HepG2 (cell line): ENCODE measurements around the gene MAML1. TPM values are rescaled to one million over a fixed set of nuclear protein-coding genes. Genes with fewer than 3 reads are reported as not detected.
A peak's percentile ranks its signal among the peaks of the same experiment; 100 is the strongest.

Experiments
- CBX1 ChIP-seq: IDR thresholded peaks from one replicate; pipeline ENCODE4 v1.6.1; 2016; ENCODE audit warnings: antibody characterized with exemption, low read depth
- MTF2 ChIP-seq: sonication (generic); formaldehyde crosslinking; IDR thresholded peaks from 2 replicates; pipeline ENCODE4 v1.5.0; 2020; ENCODE audit warnings: missing genetic modification reagents, borderline replicate concordance
- MXD4 ChIP-seq: IDR thresholded peaks from 2 replicates; pipeline ENCODE4 v1.6.1; 2016; ENCODE audit warnings: mild to moderate bottlenecking, missing biosample characterization, missing genetic modification reagents
- SIN3B ChIP-seq: fragments of 150-350 bp; IDR thresholded peaks from 2 replicates; pipeline ENCODE4 v1.6.1; 2014; ENCODE audit warnings: low read length
- SNAI1 ChIP-seq: sonication (generic); formaldehyde crosslinking; IDR thresholded peaks from 2 replicates; pipeline ENCODE4 v1.5.0; 2020; ENCODE audit warnings: mild to moderate bottlenecking, missing genetic modification reagents, borderline replicate concordance
- SOX6 ChIP-seq, 2 experiments: fragments of 450-650 bp in 1 of 2; sonication (generic) in 1 of 2; formaldehyde crosslinking in 1 of 2; IDR thresholded peaks; 2 replicates each; pipeline versions ENCODE4 v1.4.0 to v1.6.1; 2017 to 2020; ENCODE audit warnings: antibody characterized with exemption in 1 of 2, mild to moderate bottlenecking in 1 of 2, missing genetic modification reagents in 1 of 2
- TBX3 ChIP-seq: fragments of 450-650 bp; IDR thresholded peaks from 2 replicates; pipeline ENCODE4 v1.6.1; 2017; ENCODE audit warnings: antibody characterized with exemption, mild to moderate bottlenecking, inconsistent platforms, borderline replicate concordance
- TCF7 ChIP-seq: sonication (generic); IDR thresholded peaks from 2 replicates; pipeline ENCODE4 v1.6.1; 2016; ENCODE audit warnings: antibody characterized with exemption, low read depth
- ZNF180 ChIP-seq: sonication (generic); formaldehyde crosslinking; IDR thresholded peaks from 2 replicates; pipeline ENCODE4 v1.4.0; 2020; ENCODE audit warnings: low read depth, missing genetic modification reagents, borderline replicate concordance
- ZNF737 ChIP-seq: sonication (generic); formaldehyde crosslinking; IDR thresholded peaks from 2 replicates; pipeline ENCODE4 v1.5.0; 2020; ENCODE audit warnings: missing genetic modification reagents, mild to moderate bottlenecking, borderline replicate concordance
- ZNF782 ChIP-seq: sonication (generic); formaldehyde crosslinking; IDR thresholded peaks from 2 replicates; pipeline ENCODE4 v1.4.0; 2020; ENCODE audit warnings: missing genetic modification reagents, mild to moderate bottlenecking, borderline replicate concordance
- ZNF788 ChIP-seq: sonication (generic); formaldehyde crosslinking; IDR thresholded peaks from 2 replicates; pipeline ENCODE4 v1.5.0; 2020; ENCODE audit warnings: mild to moderate bottlenecking, missing genetic modification reagents, borderline replicate concordance
- polyA plus RNA-seq, 8 experiments: library from polyadenylated mRNA; depleted of rRNA in 3 of 8; stranded (reverse) in 7 of 8; unstranded in 1 of 8; fragments of >200 nt; fragmentation: Illumina TruSeq in 4 of 8; extraction: Trizol in 4 of 8; gene quantifications; 2 replicates each; pipeline versions ENCODE4 v1.2.1 to v1.2.3, GENCODE V29; 2011 to 2016; ENCODE audit warnings: low read depth in 4 of 8, missing spikeins in 1 of 8, mixed read lengths in 1 of 8; ENCODE audit not compliant: insufficient read depth in 1 of 8
- total RNA-seq, 5 experiments: library from RNA; depleted of rRNA; stranded (reverse); fragments of >200 nt; fragmentation: Illumina TruSeq; extraction: Trizol; gene quantifications; 2 replicates each; pipeline ENCODE4 v1.2.3, GENCODE V29; 2016; ENCODE audit warnings: low read depth in 1 of 5
- TF ChIP-seq, protein P1 (sequence below): sonication (generic); formaldehyde crosslinking; IDR thresholded peaks from 2 replicates; pipeline ENCODE4 v1.5.0; 2020; ENCODE audit warnings: mild to moderate bottlenecking, missing genetic modification reagents, borderline replicate concordance
- TF ChIP-seq, protein P2 (sequence below): sonication (generic); formaldehyde crosslinking; IDR thresholded peaks from 2 replicates; pipeline ENCODE4 v1.8.0; 2023; ENCODE audit warnings: mild to moderate bottlenecking, missing genetic modification reagents
- TF ChIP-seq, protein P3 (sequence below): sonication (generic); formaldehyde crosslinking; IDR thresholded peaks from one replicate; pipeline ENCODE4 v1.5.1; 2020; ENCODE audit warnings: mild to moderate bottlenecking, missing genetic modification reagents; ENCODE audit errors: not compliant biosample characterization

MAML1 gene
- total and polyA plus RNA-seq, 2 of the 13 experiments (the other 11 are each of a cell fraction or from before 2014, with no cell fraction given): 10.0 to 10.8 TPM

- TF ChIP-seq CBX1 (no peak), ZNF782 (CRISPR knock-in tag) (no peak; the same call in 1 of the 2 replicates), ZNF737 (CRISPR knock-in tag) (no peak), SIN3B (no peak), SNAI1 (CRISPR knock-in tag) (no peak), SOX6 (IDR thresholded peaks at IDR 0.05) (no peak), SOX6 (CRISPR knock-in tag; IDR thresholded peaks at IDR 0.05) (peak; percentile 26), TBX3 (peak; percentile 12; the same call in 1 of the 2 replicates), ZNF788 (CRISPR knock-in tag) (peak; percentile 56; the same call in 1 of the 2 replicates), MXD4 (CRISPR knock-in tag) (no peak; the same call in 1 of the 2 replicates), MTF2 (CRISPR knock-in tag) (no peak), ZNF180 (no peak), TCF7 (no peak)
- TF ChIP-seq, protein P1, sequence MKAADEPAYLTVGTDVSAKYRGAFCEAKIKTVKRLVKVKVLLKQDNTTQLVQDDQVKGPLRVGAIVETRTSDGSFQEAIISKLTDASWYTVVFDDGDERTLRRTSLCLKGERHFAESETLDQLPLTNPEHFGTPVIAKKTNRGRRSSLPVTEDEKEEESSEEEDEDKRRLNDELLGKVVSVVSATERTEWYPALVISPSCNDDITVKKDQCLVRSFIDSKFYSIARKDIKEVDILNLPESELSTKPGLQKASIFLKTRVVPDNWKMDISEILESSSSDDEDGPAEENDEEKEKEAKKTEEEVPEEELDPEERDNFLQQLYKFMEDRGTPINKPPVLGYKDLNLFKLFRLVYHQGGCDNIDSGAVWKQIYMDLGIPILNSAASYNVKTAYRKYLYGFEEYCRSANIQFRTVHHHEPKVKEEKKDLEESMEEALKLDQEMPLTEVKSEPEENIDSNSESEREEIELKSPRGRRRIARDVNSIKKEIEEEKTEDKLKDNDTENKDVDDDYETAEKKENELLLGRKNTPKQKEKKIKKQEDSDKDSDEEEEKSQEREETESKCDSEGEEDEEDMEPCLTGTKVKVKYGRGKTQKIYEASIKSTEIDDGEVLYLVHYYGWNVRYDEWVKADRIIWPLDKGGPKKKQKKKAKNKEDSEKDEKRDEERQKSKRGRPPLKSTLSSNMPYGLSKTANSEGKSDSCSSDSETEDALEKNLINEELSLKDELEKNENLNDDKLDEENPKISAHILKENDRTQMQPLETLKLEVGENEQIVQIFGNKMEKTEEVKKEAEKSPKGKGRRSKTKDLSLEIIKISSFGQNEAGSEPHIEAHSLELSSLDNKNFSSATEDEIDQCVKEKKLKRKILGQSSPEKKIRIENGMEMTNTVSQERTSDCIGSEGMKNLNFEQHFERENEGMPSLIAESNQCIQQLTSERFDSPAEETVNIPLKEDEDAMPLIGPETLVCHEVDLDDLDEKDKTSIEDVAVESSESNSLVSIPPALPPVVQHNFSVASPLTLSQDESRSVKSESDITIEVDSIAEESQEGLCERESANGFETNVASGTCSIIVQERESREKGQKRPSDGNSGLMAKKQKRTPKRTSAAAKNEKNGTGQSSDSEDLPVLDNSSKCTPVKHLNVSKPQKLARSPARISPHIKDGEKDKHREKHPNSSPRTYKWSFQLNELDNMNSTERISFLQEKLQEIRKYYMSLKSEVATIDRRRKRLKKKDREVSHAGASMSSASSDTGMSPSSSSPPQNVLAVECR (CRISPR knock-in tag): peak; percentile 66
- TF ChIP-seq, protein P2, sequence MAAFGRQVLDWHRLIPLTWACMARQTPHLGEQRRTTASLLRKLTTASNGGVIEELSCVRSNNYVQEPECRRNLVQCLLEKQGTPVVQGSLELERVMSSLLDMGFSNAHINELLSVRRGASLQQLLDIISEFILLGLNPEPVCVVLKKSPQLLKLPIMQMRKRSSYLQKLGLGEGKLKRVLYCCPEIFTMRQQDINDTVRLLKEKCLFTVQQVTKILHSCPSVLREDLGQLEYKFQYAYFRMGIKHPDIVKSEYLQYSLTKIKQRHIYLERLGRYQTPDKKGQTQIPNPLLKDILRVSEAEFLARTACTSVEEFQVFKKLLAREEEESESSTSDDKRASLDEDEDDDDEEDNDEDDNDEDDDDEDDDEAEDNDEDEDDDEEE (CRISPR knock-in tag): no peak
- TF ChIP-seq, protein P3, sequence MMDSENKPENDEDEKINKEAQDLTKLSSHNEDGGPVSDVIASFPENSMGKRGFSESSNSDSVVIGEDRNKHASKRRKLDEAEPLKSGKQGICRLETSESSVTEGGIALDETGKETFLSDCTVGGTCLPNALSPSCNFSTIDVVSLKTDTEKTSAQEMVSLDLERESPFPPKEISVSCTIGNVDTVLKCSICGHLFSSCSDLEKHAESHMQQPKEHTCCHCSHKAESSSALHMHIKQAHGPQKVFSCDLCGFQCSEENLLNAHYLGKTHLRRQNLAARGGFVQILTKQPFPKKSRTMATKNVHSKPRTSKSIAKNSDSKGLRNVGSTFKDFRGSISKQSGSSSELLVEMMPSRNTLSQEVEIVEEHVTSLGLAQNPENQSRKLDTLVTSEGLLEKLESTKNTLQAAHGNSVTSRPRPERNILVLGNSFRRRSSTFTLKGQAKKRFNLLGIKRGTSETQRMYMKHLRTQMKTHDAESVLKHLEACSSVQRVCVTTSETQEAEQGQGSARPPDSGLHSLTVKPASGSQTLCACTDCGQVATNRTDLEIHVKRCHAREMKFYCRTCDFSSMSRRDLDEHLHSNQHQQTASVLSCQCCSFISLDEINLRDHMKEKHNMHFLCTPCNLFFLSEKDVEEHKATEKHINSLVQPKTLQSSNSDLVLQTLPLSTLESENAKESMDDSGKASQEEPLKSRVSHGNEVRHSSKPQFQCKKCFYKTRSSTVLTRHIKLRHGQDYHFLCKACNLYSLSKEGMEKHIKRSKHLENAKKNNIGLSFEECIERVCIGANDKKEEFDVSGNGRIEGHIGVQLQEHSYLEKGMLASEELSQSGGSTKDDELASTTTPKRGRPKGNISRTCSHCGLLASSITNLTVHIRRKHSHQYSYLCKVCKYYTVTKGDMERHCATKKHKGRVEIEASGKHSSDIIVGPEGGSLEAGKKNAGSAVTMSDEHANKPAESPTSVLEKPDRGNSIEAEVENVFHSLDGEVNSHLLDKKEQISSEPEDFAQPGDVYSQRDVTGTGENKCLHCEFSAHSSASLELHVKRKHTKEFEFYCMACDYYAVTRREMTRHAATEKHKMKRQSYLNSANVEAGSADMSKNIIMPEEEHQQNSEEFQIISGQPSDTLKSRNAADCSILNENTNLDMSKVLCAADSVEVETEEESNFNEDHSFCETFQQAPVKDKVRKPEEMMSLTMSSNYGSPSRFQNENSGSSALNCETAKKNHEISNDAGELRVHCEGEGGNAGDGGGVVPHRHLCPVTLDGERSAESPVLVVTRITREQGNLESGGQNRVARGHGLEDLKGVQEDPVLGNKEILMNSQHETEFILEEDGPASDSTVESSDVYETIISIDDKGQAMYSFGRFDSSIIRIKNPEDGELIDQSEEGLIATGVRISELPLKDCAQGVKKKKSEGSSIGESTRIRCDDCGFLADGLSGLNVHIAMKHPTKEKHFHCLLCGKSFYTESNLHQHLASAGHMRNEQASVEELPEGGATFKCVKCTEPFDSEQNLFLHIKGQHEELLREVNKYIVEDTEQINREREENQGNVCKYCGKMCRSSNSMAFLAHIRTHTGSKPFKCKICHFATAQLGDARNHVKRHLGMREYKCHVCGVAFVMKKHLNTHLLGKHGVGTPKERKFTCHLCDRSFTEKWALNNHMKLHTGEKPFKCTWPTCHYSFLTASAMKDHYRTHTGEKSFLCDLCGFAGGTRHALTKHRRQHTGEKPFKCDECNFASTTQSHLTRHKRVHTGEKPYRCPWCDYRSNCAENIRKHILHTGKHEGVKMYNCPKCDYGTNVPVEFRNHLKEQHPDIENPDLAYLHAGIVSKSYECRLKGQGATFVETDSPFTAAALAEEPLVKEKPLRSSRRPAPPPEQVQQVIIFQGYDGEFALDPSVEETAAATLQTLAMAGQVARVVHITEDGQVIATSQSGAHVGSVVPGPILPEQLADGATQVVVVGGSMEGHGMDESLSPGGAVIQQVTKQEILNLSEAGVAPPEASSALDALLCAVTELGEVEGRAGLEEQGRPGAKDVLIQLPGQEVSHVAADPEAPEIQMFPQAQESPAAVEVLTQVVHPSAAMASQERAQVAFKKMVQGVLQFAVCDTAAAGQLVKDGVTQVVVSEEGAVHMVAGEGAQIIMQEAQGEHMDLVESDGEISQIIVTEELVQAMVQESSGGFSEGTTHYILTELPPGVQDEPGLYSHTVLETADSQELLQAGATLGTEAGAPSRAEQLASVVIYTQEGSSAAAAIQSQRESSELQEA (CRISPR knock-in tag): no peak
Measured at GRCh38 chr5:179821298-179822058, 88.9 kb downstream of the MAML1 start (continued).
